NCI-H2107 treated with DMSO at 0.1 percent for 48 hours (cell line): ENCODE measurements around the gene FGD2.

Experiments used
- DNase-seq: peaks from one replicate; lab custom pipeline; 2025; ENCODE audit not compliant: unreplicated experiment; lab: John Stamatoyannopoulos, UW

FGD2 gene

DNA sequence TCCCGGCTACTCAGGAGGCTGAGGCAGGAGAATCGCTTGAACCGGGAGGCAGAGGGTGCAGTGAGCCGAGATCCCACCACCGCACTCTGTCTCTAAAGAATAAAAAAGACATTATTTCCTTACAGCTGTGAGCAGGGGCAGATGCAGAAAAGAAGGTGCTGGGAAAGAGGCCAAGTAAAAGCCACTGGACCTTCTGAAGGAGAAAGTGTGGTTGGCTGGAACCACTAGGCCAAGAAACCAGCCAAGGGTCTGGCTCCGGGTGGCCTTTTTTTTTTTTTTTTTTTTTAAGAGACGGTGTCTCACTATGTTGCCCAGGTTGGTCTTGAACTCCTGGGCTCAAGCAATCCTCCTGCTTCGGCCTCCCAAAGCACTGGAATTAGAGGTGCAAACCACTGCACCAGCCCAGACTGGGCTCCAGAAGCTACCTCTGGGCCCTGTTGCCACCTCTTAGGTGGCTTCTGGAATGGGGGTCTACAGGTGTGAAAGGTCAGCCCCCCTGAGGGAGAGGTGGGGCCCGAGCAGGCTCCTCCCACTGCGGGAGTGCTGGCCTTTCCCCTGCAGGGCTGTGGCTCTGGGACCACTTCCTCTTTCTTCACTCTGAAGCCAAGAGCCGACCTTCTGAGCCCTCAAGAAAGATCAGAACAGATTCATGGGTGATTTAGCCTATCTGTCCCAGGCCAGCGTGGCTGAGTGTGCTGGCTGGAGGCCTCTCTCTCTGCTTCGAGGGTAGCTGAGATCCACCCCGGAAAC is at the start of gene FGD2:
FGD2 (plus strand) TSS at position 595 of the 750 bp plus-strand sequence. CDS start 163 bp downstream, outside the sequence.
- no peak for DNase-seq

DNA sequence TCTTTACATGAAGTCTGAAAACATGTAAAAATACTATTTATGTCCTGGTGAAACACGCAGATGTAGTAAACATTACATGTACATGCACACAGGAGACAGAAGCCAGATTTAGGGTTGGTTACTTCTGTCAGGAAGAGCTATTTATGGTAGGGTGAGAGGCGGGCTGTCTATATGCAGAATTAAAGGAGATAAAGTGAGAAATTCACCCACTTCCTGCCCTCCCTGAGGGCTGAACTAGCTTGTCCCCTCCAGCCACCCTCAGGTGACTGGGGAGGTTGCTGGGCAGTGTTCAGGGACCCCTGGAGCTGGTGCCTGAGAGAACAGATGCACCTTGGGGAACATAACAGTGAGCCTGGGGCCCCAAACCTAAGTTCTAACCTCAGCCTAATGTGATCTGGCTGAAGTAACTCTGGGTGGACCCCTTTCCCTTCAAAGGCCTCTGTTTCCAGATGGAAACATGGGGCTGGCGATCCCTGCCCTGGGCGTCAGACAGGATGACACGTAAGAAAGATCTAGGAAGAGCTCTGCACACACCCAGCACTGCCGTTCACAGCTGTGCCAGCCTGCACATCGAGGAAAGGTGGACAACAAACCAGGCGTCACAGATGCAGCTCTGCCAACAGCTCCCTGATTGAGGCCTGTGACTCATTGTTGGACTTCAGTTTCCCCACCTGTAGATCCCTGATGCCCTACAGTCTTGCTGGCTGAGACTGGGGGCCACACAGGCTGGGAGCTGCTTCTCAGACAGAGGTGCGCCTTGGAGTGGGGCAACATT is 49.6 kb upstream of the FGD2 start:
- DNase-seq: no peak

DNA sequence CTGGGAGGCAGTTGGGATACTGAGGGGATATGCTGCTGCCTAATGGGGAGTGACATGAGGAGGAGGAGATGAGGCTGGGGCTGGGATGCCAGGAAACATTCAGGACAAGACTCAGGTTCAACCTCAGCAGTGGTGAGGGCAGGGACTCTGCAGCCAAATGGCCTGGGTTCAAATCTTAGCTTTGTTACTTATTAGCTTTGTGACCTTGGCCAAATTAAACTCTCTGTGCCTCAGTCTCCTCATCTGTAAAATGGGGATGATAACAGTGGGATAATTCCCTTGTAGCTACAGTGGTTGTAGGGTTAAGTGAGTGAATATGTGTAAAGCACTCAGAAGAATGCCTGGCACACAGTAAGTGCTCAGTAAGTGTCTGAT is 49.0 kb upstream of the FGD2 start:
- no peak for DNase-seq

GRCh38 chr6:36957773-36958271 is 47.6 kb upstream of the FGD2 start:
- no peak for DNase-seq

DNA sequence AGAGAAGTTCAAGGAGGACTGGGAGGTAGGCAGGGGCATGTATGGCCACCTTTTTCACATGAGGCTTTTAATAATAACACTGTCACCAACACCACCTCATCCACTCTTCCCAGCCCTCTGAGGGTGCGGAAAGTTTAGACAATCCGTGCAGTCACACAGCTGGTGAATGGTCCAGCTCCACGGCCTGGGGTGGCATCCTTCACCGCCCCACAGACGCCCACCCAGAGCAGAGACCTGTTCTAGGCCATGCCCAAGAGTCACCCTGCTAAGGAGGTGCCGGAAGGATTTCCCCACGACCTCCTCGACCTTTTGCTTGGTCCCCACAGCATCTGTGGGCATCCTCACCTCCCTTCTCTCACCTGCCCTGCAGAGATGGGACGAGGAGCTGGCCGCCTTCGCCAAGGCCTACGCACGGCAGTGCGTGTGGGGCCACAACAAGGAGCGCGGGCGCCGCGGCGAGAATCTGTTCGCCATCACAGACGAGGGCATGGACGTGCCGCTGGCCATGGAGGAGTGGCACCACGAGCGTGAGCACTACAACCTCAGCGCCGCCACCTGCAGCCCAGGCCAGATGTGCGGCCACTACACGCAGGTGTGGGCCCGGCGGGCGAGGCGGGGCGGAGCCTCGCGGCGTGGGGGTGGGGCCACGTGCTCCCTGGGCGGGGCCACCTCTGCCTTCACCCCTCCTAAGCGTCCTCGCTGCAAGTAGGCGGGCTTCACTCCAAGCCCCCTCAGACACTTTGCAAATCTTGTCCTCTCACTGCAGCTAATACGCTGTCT is 46.5 kb upstream of the FGD2 start:
- DNase-seq: no peak

DNA sequence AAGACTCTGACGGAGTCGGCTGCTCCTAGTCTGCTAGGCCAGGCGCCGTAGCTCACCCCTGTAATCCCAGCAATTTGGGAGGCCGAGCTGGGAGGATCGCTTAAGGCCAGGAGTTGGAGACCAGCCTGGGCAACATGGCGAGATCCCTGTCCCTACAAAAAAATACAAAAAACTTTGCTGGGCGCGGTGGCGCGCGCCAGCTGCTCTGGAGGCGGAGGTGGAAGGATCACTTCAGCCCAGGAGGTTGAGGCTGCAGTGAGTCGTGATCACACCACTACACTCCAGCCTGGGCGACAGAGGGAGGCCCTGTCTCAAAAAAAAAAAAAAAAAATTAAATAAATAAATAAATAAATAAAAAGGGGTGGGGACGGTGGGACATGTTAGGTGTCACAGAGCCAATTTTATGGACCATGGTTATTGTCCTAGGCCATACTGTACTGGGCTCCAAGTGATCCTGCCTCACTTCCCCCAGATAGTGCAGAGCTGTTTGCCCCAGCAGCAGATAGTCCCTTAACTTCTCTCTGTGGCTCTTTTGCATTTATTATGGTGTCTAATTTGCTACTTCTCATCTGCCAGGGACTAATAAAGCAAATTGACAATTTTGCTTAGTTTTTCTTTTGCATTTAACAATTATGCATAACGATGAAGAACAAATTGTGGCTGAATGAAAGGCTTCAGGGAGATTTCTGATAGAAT is 45.8 kb upstream of the FGD2 start:
- DNase-seq: no peak

DNA sequence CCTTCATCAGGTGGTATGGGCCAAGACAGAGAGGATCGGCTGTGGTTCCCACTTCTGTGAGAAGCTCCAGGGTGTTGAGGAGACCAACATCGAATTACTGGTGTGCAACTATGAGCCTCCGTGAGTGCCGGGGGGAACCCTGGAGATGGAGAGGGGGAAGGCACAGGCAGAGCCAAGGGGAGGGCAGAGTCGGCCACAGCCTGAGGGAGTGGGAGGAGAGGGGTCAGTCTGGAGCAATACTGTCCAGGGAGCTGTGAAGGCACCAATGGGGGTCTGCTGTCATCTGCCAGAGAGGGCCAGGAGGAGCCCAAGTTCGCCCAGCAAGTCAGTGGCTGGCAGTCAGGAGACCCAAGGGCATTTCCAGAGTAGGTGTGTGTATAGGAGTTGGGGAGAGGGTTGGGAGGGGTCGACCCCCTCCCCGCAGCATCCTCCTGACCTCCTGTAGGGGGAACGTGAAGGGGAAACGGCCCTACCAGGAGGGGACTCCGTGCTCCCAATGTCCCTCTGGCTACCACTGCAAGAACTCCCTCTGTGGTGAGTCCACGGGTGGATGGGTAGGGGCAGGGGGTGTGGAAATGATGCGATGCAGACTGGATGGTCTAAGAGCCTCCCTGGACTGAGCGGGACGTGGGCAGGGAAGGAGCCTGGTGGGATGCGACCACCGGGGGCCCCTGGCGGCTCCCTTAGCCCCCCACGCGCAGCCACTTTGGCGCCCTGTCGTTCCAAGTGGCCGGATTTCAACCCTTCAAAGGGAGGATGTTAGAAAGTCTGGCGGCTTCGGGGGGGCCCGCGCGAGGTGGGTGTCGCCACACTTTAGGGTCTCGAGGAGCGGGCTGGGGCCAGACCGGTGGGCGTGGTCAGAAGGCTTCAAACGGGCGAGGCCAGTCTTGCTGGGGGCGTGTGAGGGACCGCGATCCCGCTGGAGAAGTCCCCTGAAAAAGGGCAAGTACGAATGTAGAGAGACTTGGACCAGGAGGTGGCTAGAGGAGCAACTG is 43.7 kb upstream of the FGD2 start:
- no peak for DNase-seq

- no peak for DNase-seq
Measured at GRCh38 chr6:36962874-36963273, 42.6 kb upstream of the FGD2 start.

DNA sequence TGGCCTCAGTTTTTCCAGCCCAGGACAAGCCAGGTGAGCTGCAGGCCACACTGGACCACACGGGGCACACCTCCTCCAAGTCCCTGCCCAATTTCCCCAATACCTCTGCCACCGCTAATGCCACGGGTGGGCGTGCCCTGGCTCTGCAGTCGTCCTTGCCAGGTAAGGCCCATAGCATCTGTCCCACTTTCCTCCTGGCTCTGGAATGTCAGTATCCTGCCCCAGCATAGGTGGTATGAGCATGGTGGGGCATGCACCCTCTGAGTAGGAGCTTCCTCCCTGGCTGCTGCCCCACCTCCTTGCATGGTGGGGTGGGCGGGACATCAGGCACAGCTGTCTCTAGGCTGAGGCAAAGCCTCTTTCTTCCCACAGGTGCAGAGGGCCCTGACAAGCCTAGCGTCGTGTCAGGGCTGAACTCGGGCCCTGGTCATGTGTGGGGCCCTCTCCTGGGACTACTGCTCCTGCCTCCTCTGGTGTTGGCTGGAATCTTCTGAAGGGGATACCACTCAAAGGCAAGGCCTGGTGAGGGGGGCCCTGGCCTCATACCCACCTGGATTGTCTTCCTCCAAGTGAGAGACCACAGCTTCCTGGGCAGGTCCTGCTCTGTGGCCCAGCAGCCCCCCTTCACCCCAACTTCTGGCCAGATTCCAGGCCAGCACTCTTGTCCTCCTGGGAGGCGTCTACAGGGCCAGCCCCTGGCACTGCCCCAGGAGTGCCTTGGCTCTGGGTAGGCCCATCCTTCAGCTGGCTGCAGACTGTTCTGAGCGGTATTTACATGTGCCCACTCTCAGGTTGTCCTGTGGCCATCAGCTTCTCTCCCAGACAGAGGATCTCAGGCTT is 41.8 kb upstream of the FGD2 start:
- DNase-seq: no peak

GRCh38 chr6:36964349-36964748 is 41.1 kb upstream of the FGD2 start:
- DNase-seq: no peak

DNA sequence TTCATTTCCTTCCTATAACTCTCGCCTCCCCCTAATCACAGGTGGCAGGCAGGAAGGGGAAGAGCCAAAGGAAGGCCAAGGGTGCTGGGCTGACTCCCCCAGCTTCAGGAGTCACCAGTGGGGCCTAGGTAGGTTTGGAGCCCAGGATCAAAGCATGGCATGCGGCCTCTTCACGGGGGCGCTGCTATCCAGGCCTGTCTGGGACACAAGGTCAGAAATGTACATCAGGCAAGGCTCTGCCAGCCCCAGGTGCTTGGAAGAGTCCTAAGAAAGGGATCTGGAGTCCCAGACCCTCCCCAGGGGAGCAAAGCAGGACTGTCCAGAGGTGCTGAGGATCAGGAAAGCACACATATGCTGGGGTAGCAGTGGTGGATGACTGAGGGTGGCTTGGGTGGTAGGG is 40.5 kb upstream of the FGD2 start:
- DNase-seq: no peak

DNA sequence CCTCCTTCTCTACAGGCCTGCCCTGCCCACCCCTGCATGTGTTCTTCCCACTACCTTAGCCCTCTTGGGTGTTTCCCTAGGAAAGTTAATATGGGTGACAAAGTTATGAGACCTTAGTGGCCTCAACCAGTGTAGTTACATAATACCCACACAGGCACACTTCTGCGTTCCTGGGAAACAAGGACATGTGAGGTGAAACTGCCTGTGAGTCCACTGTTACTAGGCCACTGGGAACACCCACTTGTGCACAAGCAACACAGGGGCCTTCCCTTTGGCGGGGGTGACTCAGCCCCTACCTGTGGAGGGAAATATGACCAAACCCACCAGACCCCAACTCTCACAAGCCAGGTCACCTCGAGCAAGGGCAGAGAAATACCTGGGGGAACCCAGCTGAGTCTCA is 38.2 kb upstream of the FGD2 start:
- DNase-seq: no peak

- DNase-seq: no peak
Measured at GRCh38 chr6:36967757-36968156, 37.7 kb upstream of the FGD2 start.

DNA sequence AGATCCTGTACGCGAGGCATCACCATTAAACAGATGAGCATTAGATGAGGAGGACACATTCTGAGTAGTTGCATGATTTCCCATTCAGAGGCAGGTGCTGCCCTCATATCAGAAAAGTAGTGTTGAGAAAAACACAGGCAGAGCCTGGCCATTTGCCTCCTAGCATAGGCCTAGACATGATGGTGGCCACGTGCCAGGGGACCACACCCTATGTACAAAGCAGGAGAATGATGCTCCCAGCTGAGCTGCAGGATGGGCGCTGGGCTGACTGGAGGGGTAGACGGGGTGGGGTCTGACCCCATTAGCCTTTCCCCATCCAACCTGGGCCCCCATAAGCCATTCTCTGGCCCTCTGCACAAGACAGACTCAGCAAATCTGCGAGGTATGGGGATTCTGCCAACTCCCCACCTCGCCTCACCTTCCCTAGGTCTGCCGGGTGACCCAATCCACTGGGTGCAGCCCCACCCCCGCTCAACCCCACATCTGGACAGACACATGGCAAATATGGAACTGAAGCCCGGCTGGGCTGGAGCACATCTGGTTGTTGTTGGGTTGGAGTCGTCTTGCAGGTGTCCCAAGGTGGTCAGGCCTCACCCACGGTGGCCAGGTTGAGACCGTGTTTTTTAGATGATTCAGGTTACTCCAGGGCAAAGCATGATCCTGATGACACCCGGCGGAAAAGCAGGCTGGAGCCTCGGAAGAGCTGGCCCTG is 37.0 kb upstream of the FGD2 start:
- no peak for DNase-seq

- no peak for DNase-seq
Measured at GRCh38 chr6:36969240-36969691, 36.2 kb upstream of the FGD2 start.

DNA sequence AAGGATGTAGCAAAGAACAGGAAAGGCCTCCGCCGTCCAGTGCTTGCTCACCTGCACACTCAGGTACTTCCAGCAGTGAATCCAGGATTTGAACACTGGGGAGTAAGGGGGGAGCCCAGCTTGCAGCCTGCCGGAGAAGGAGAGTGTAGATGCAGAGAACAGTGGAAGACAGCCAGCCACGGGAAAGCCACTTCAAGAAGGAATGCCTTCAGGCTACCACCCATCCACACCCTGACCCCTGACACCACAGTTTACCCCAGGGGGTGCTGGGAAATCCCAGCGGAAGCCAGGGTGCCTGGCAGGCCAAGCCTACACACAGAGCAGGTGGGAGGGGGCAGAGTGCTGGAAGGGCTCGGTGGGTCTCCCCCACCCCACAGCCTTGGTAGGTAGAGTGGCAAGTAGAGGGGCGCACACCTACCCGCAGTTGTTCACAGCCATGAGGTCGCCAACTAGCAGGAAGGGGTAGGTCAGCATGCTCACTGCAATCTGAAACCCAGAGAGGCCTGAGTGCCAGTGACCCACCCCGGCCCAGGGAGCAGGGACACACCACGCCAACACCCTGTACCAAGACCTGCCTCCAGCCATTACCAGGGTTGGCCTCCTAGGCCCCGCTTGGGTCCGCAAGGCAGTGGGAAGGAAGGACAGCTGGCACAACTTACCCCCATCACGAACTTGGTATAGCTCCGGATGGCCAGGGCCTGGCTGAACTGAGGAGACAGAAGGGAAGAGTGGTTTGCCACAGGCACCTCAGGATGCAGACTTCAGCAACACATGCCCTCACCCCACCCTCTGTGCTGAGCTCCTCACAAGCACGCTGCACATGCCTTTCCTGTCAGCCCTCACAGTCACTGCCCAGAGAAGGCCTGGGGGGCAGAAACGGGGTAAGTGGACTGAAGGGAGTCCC is 35.2 kb upstream of the FGD2 start:
- DNase-seq: no peak
